ENCODE data around the gene POMT2.

- TF ChIP-seq CTCF (conservative IDR thresholded peaks at IDR 0.05) (no peak), ZFX (IDR thresholded peaks at IDR 0.05) (no peak)
Measured at GRCh38 chr14:77359626-77360025, 38.9 kb upstream of the POMT2 start.
